ENCODE results near the gene MIPOL1.

MIPOL1 gene

DNA sequence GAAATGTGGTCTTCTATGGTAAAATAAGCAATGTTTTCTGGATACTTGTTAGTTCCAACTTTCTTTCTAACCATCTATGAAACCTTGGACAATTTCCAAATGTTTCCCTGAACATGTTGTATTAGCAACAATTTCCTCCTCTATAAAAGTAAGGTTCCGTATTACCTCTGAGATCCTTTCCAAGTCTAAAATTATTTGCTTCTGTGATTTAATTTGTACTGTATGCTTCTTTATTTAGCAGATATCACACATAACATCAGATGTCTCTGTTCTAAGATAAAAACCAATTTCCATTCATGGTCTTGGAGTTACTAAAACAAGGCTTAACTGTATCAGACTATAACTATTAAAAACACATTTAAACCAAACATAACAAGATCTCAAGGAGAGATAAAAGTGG, 220.1 kb downstream of the MIPOL1 start:
- DNase-seq (ENCODE audit: low spot score), result no peak
- in situ Hi-C loops (cut with MboI; ENCODE audit: low pct_unique_long_range_greater_than_20kb, low sequenced_read_pairs, unreplicated experiment), result no loop called here
- TF ChIP-seq, protein P1, sequence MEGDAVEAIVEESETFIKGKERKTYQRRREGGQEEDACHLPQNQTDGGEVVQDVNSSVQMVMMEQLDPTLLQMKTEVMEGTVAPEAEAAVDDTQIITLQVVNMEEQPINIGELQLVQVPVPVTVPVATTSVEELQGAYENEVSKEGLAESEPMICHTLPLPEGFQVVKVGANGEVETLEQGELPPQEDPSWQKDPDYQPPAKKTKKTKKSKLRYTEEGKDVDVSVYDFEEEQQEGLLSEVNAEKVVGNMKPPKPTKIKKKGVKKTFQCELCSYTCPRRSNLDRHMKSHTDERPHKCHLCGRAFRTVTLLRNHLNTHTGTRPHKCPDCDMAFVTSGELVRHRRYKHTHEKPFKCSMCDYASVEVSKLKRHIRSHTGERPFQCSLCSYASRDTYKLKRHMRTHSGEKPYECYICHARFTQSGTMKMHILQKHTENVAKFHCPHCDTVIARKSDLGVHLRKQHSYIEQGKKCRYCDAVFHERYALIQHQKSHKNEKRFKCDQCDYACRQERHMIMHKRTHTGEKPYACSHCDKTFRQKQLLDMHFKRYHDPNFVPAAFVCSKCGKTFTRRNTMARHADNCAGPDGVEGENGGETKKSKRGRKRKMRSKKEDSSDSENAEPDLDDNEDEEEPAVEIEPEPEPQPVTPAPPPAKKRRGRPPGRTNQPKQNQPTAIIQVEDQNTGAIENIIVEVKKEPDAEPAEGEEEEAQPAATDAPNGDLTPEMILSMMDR (IDR thresholded peaks at IDR 0.05; ENCODE audit: extremely low read depth, insufficient read depth, missing control alignments), result no peak

DNA sequence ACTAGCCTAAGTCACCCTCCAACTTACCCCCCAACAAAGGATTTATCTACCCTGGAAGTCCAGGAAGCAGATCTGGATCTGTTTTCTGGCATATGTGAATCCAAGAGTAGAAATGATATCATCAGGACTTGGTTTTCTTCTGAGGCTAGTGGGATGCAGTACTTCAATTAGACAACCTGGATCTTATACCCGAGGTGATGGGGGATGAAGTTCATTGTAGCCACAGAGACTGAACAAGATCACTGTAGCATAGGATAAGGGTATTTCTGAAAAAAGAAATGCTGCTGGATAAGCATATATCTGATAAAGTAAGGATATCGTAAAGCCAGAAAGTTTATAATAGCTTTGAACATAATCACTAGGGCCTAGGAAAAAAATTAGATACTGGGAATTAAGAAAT, 222.9 kb downstream of the MIPOL1 start:
- DNase-seq (ENCODE audit: low spot score), result no peak
- TF ChIP-seq, protein P1 (IDR thresholded peaks at IDR 0.05; ENCODE audit: extremely low read depth, insufficient read depth, missing control alignments), result no peak
- in situ Hi-C loops (cut with MboI; ENCODE audit: low pct_unique_long_range_greater_than_20kb, low sequenced_read_pairs, unreplicated experiment), result no loop called here

DNA sequence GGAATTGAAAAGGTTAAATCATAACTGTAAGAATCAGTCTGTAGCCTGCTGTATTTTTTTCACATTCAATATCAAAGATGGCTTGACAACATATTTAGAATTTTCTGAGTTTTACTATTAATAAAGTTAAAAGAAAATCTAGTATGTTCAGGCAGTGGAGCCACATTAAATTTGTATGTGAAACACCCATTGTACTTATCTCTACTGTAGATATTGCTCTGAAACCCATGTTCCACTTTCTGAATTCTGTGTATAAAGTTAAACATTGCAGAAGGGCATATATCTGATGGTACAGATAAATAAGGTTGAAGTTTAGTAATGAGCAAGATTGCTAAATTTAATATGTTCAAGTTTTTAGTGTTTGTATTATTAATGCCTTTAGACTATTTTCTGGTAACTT, 224.6 kb downstream of the MIPOL1 start:
- TF ChIP-seq, protein P1 (IDR thresholded peaks at IDR 0.05; ENCODE audit: extremely low read depth, insufficient read depth, missing control alignments), result no peak
- in situ Hi-C loops (cut with MboI; ENCODE audit: low pct_unique_long_range_greater_than_20kb, low sequenced_read_pairs, unreplicated experiment), result no loop called here

DNA sequence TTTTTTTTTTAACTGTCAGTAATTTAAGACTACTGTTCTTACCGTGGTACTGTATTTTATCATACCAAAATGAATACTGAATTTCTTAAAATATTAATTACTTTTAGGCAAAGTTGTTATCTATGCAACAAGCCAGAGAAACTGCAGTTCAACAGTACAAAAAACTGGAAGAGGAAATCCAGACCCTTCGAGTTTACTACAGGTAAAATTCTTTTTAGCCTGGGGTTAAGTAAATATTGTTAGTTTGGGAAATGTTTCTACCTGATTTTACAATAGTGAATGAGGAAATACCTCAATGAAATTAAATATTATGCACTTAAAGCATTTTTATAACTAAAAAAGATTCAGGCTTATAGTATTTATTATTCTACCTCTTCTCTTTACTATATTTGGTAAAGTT, 225.0 kb downstream of the MIPOL1 start:
- TF ChIP-seq, protein P1 (IDR thresholded peaks at IDR 0.05; ENCODE audit: extremely low read depth, insufficient read depth, missing control alignments), result no peak

More for the DNA sequence above, 224.6 kb downstream of the MIPOL1 start:
- DNase-seq (ENCODE audit: low spot score), result no peak

DNA sequence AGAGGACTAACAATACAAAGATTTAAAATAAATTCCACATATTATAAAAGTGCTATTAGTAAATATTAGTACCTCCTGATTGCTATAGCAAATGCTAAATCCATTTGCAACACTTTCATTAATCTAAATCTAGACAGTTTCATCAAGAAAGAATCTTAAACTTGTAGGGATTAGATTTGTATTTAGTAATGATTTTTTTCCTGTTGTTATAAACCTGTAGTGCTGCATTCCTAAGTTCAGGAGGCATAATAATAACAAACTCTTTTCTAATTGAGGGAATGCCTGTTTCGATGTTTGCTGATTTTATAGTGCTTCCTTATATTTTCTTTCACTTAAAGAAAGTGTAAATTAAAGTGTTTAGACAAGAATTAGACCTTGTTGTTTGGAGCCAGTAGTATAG, 231.2 kb downstream of the MIPOL1 start:
- DNase-seq (ENCODE audit: low spot score), result no peak
- TF ChIP-seq, protein P1 (IDR thresholded peaks at IDR 0.05; ENCODE audit: extremely low read depth, insufficient read depth, missing control alignments), result no peak

More for the DNA sequence above, 225.0 kb downstream of the MIPOL1 start:
- in situ Hi-C loops (cut with MboI; ENCODE audit: low pct_unique_long_range_greater_than_20kb, low sequenced_read_pairs, unreplicated experiment), result no loop called here
- no peak for DNase-seq (ENCODE audit: low spot score)

DNA sequence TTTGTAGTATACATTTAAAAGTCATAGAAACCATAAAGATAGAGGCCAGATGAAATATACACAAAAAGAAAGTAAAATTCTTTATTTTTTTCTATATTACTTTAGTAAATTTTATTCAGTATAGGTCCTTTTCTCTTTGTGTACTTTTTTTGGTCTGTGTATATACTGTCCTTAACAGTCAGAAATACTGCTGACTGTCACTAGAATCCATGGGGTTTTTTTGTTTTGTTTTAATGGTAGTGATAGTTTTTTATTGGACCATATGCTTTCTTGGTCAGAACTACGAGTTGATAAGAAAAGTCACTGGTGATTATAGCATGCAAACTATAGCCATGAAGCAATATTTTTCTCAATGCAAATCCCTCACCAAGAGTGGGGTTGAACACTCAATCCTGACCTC, 231.9 kb downstream of the MIPOL1 start:
- in situ Hi-C loops (cut with MboI; ENCODE audit: low pct_unique_long_range_greater_than_20kb, low sequenced_read_pairs, unreplicated experiment), result no loop called here
- TF ChIP-seq, protein P1 (IDR thresholded peaks at IDR 0.05; ENCODE audit: extremely low read depth, insufficient read depth, missing control alignments), result no peak
- no peak for DNase-seq (ENCODE audit: low spot score)

More for the DNA sequence above, 231.2 kb downstream of the MIPOL1 start:
- in situ Hi-C loops (cut with MboI; ENCODE audit: low pct_unique_long_range_greater_than_20kb, low sequenced_read_pairs, unreplicated experiment), result no loop called here

DNA sequence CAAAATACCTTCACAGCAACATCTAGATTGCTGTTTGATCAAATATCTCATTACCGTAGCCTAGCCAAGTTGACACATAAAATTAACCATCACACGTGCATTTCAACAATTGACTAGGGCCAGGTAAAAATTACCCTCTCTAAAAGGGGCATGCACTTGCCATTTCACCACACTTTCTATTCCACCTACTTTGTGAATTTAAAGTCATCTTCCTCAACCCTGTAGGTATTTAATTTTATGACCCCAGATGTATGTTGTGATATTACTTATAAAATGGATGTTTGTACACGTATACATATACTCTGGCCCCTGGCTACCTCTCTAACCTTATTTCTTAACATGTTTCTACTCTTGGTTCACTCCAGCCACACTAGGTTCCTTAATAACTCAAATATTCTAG, 237.1 kb downstream of the MIPOL1 start:
- in situ Hi-C loops (cut with MboI; ENCODE audit: low pct_unique_long_range_greater_than_20kb, low sequenced_read_pairs, unreplicated experiment), result no loop called here
- TF ChIP-seq, protein P1 (IDR thresholded peaks at IDR 0.05; ENCODE audit: extremely low read depth, insufficient read depth, missing control alignments), result no peak
- no peak for DNase-seq (ENCODE audit: low spot score)

Data from GM13977 (cell line).